Gastroesophageal sphincter (tissue), 3 donors: ENCODE results near the gene AHRR.
"Not testable (repeated sequence)": the region's sequence is repeated elsewhere in the genome, so short reads cannot be mapped to it uniquely, and the experiment has no call there.

Source experiments
- EP300 ChIP-seq: sonication (generic); formaldehyde crosslinking; IDR thresholded peaks from one replicate; pipeline ENCODE4 v1.6.1; 2017; ENCODE audit warnings: antibody characterized with exemption, mild to moderate bottlenecking
- POLR2A ChIP-seq, 2 donors: fragments of 450-650 bp; IDR thresholded peaks; one replicate each; pipeline ENCODE4 v1.6.1; 2017; ENCODE audit warnings: antibody characterized with exemption in 2 of 2, mild to moderate bottlenecking in 2 of 2, moderate library complexity in 1 of 2
- POLR2AphosphoS5 ChIP-seq: sonication (generic); formaldehyde crosslinking; IDR thresholded peaks from one replicate; pipeline ENCODE4 v1.6.1; 2017; ENCODE audit warnings: antibody characterized with exemption
- TF ChIP-seq, protein P1 (sequence below), 4 experiments: fragments of 200-600 bp in 2 of 4; fragments of 450-650 bp in 2 of 4; sonication (generic) in 1 of 4; IDR thresholded peaks; one replicate each; pipeline ENCODE4 v1.5.1; 2017 to 2019; ENCODE audit warnings: antibody characterized with exemption in 4 of 4, mild to moderate bottlenecking in 2 of 4, moderate library complexity in 2 of 4

DNA sequence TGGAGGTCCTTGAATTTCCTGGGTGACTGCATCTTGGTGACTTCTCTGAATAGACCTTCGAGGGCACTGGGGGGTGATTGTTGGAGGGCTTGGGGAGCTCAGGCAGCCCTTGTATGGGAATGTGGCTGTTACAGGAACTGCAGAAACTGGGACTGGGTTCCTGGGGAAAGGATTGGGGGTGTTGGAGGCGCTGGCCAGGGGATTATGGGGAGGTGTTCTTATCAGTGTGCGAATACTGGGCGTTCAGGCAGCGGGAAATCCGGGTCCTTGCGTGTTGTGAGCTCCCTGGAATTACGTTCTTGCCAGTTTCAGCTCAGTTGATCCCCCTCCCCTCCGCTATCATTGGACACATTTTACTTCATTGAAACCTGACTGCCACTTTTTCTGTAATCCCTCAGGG, 48.4 kb upstream of the AHRR start:
- TF ChIP-seq, protein P1, sequence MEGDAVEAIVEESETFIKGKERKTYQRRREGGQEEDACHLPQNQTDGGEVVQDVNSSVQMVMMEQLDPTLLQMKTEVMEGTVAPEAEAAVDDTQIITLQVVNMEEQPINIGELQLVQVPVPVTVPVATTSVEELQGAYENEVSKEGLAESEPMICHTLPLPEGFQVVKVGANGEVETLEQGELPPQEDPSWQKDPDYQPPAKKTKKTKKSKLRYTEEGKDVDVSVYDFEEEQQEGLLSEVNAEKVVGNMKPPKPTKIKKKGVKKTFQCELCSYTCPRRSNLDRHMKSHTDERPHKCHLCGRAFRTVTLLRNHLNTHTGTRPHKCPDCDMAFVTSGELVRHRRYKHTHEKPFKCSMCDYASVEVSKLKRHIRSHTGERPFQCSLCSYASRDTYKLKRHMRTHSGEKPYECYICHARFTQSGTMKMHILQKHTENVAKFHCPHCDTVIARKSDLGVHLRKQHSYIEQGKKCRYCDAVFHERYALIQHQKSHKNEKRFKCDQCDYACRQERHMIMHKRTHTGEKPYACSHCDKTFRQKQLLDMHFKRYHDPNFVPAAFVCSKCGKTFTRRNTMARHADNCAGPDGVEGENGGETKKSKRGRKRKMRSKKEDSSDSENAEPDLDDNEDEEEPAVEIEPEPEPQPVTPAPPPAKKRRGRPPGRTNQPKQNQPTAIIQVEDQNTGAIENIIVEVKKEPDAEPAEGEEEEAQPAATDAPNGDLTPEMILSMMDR (IDR thresholded peaks at IDR 0.05): not testable (repeated sequence)
- TF ChIP-seq POLR2A (IDR thresholded peaks at IDR 0.05); EP300; POLR2AphosphoS5: not testable (repeated sequence)
